HepG2 (cell line): ENCODE results near the gene METTL26. TPM values are rescaled to one million over a fixed set of nuclear protein-coding genes. Genes with fewer than 3 reads are reported as not detected.

Experiments used
- ATF7-NPFF ChIP-seq: sonication (generic); formaldehyde crosslinking; IDR thresholded peaks from 2 replicates; pipeline ENCODE4 v1.8.1; 2023; ENCODE audit warnings: mild to moderate bottlenecking, low read depth, missing genetic modification reagents, moderate library complexity
- BATF2 ChIP-seq: sonication (generic); formaldehyde crosslinking; IDR thresholded peaks from 2 replicates; pipeline ENCODE4 v1.8.0; 2022; ENCODE audit warnings: mild to moderate bottlenecking, missing genetic modification reagents, moderate library complexity
- BCLAF1 ChIP-seq: fragments of 450-650 bp; IDR thresholded peaks from 2 replicates; pipeline ENCODE4 v1.6.1; 2017; ENCODE audit warnings: mild to moderate bottlenecking
- FOXM1 ChIP-seq: sonication (generic); formaldehyde crosslinking; IDR thresholded peaks from 2 replicates; pipeline ENCODE4 v1.5.0; 2020; ENCODE audit warnings: missing genetic modification reagents
- HNRNPK ChIP-seq: fragments of 200-400 bp; formaldehyde crosslinking; IDR thresholded peaks from 2 replicates; pipeline ENCODE4 v1.6.1; 2018; ENCODE audit warnings: low read length, low read depth, moderate library complexity, mild to moderate bottlenecking; ENCODE audit not compliant: poor library complexity, severe bottlenecking
- JARID2 ChIP-seq: sonication (generic); formaldehyde crosslinking; IDR thresholded peaks from 2 replicates; pipeline ENCODE4 v1.8.1; 2023; ENCODE audit warnings: missing genetic modification reagents, inconsistent platforms; ENCODE audit not compliant: insufficient replicate concordance
- KDM4B ChIP-seq: sonication (generic); formaldehyde crosslinking; IDR thresholded peaks from 2 replicates; pipeline ENCODE4 v1.4.0; 2020; ENCODE audit warnings: missing genetic modification reagents
- MLLT10 ChIP-seq: sonication (generic); formaldehyde crosslinking; IDR thresholded peaks from 2 replicates; pipeline ENCODE4 v1.4.0; 2020; ENCODE audit warnings: missing genetic modification reagents
- MTF1 ChIP-seq: sonication (generic); formaldehyde crosslinking; IDR thresholded peaks from 2 replicates; pipeline ENCODE4 v1.5.0; 2020; ENCODE audit warnings: missing genetic modification reagents
- NFKB2 ChIP-seq: sonication (generic); formaldehyde crosslinking; IDR thresholded peaks from 2 replicates; pipeline ENCODE4 v1.4.0; 2020; ENCODE audit warnings: missing genetic modification reagents, borderline replicate concordance
- PHB2 ChIP-seq: fragments of 450-650 bp; IDR thresholded peaks from 2 replicates; pipeline ENCODE4 v1.6.1; 2018; ENCODE audit not compliant: partially characterized antibody
- REST ChIP-seq, 2 experiments: IDR thresholded peaks; 2 replicates each; pipeline ENCODE4 v1.6.1; 2011 to 2012; ENCODE audit warnings: low read length in 2 of 2, borderline replicate concordance in 1 of 2, low read depth in 1 of 2, mild to moderate bottlenecking in 1 of 2, moderate library complexity in 1 of 2
- SMC3 ChIP-seq: IDR thresholded peaks from 2 replicates; pipeline ENCODE4 v1.6.1; 2011; ENCODE audit warnings: low read length, improper control_type of control experiment
- TBL1XR1 ChIP-seq: fragments of 150-350 bp; IDR thresholded peaks from 2 replicates; pipeline ENCODE4 v1.6.1; 2014; ENCODE audit warnings: borderline replicate concordance, low read length; ENCODE audit not compliant: partially characterized antibody
- TGIF2 ChIP-seq: IDR thresholded peaks from 2 replicates; pipeline ENCODE4 v1.6.1; 2016; ENCODE audit warnings: control low read depth, missing compliant biosample characterization
- WIZ ChIP-seq: sonication (generic); formaldehyde crosslinking; IDR thresholded peaks from 2 replicates; pipeline ENCODE4 v1.5.1; 2020; ENCODE audit warnings: mild to moderate bottlenecking, missing genetic modification reagents
- ZBTB42 ChIP-seq: sonication (generic); formaldehyde crosslinking; IDR thresholded peaks from 2 replicates; pipeline ENCODE4 v1.5.0; 2020; ENCODE audit warnings: mild to moderate bottlenecking, missing genetic modification reagents
- ZIK1 ChIP-seq: sonication (generic); formaldehyde crosslinking; IDR thresholded peaks from 2 replicates; pipeline ENCODE4 v1.5.0; 2020; ENCODE audit warnings: mild to moderate bottlenecking, low read depth, missing genetic modification reagents, borderline replicate concordance
- ZNF253 ChIP-seq: sonication (generic); formaldehyde crosslinking; IDR thresholded peaks from 2 replicates; pipeline ENCODE4 v1.8.0; 2022; ENCODE audit warnings: mild to moderate bottlenecking, missing genetic modification reagents, borderline replicate concordance
- ZNF282 ChIP-seq: fragments of 450-650 bp; IDR thresholded peaks from 2 replicates; pipeline ENCODE4 v1.6.1; 2018; ENCODE audit not compliant: partially characterized antibody
- ZNF414 ChIP-seq: sonication (generic); formaldehyde crosslinking; IDR thresholded peaks from 2 replicates; pipeline ENCODE4 v1.5.0; 2020; ENCODE audit warnings: missing genetic modification reagents
- ZNF430 ChIP-seq: sonication (generic); formaldehyde crosslinking; IDR thresholded peaks from 2 replicates; pipeline ENCODE4 v1.9.0; 2021; ENCODE audit warnings: mild to moderate bottlenecking, missing genetic modification reagents
- polyA plus RNA-seq, 8 experiments: library from polyadenylated mRNA; depleted of rRNA in 3 of 8; stranded (reverse) in 7 of 8; unstranded in 1 of 8; fragments of >200 nt; fragmentation: Illumina TruSeq in 4 of 8; extraction: Trizol in 4 of 8; gene quantifications; 2 replicates each; pipeline versions ENCODE4 v1.2.1 to v1.2.3, GENCODE V29; 2011 to 2016; ENCODE audit warnings: low read depth in 4 of 8, missing spikeins in 1 of 8, mixed read lengths in 1 of 8; ENCODE audit not compliant: insufficient read depth in 1 of 8
- total RNA-seq, 5 experiments: library from RNA; depleted of rRNA; stranded (reverse); fragments of >200 nt; fragmentation: Illumina TruSeq; extraction: Trizol; gene quantifications; 2 replicates each; pipeline ENCODE4 v1.2.3, GENCODE V29; 2016; ENCODE audit warnings: low read depth in 1 of 5

METTL26 gene
- total and polyA plus RNA-seq, 2 of the 13 experiments (the other 11 are each of a cell fraction or from before 2014, with no cell fraction given), result 65.5 to 70.1 TPM

GRCh38 chr16:636206-637080, at the start of gene METTL26 (continued):
- TF ChIP-seq REST (IDR thresholded peaks at IDR 0.05; ENCODE audit: borderline replicate concordance in 1 of 2, low read depth in 1 of 2, low read length in 2 of 2), result no peak
- TF ChIP-seq WIZ (CRISPR knock-in tag), result 0 out of 2 replicates have a peak, but pooled peaks have one; percentile 1
- TF ChIP-seq ZNF253, result no peak
- TF ChIP-seq HNRNPK, result no peak
- peak; percentile 76; the same call in 1 of the 2 replicates for TF ChIP-seq ZNF414 (CRISPR knock-in tag)
- TF ChIP-seq MTF1 (CRISPR knock-in tag), result 0 out of 2 replicates have a peak, but pooled peaks have one; percentile 38
- TF ChIP-seq ZNF430 (CRISPR knock-in tag), result peak; percentile 96
- no peak for TF ChIP-seq TBL1XR1
- TF ChIP-seq NFKB2 (CRISPR knock-in tag), result peak; percentile 49; the same call in 1 of the 2 replicates
- no peak for TF ChIP-seq ZBTB42
- no peak for TF ChIP-seq BCLAF1
- 0 out of 2 replicates have a peak, but pooled peaks have one; percentile 29 for TF ChIP-seq KDM4B (CRISPR knock-in tag)
- no peak for TF ChIP-seq SMC3
- peak; percentile 28; the same call in 1 of the 2 replicates for TF ChIP-seq ZIK1
- TF ChIP-seq JARID2 (CRISPR knock-in tag), result no peak
- TF ChIP-seq TGIF2, result peak; percentile 66; the same call in 1 of the 2 replicates
- TF ChIP-seq ATF7-NPFF (CRISPR knock-in tag), result peak; percentile 85
- no peak for TF ChIP-seq ZNF282
- no peak for TF ChIP-seq PHB2
- TF ChIP-seq FOXM1, result no peak
- TF ChIP-seq MLLT10 (CRISPR knock-in tag), result no peak
- TF ChIP-seq BATF2, result peak; percentile 59
